ENCODE results near the gene NFS1.

The NFS1 gene

GRCh38 chr20:35653430-35653734 lies 45.8 kb downstream of the NFS1 start:
- H3K4me3 ChIP-seq: no peak overlapping the region
- H3K27ac ChIP-seq: no peak overlapping the region
- no peak for DNase-seq (ENCODE audit: low spot score)
- TF ChIP-seq CTCF (IDR thresholded peaks at IDR 0.05): no peak

- no peak for TF ChIP-seq CTCF (IDR thresholded peaks at IDR 0.05)
- no peak overlapping the region for H3K4me3 ChIP-seq
- H3K27ac ChIP-seq: no peak overlapping the region
- no peak for DNase-seq (ENCODE audit: low spot score)
These were observed 46.3 kb downstream of the NFS1 start for GRCh38 chr20:35652641-35653429.

- no peak for DNase-seq (ENCODE audit: low spot score)
- no peak overlapping the region for H3K4me3 ChIP-seq
- no peak for TF ChIP-seq CTCF (IDR thresholded peaks at IDR 0.05)
- no peak overlapping the region for H3K27ac ChIP-seq
These were observed 47.2 kb downstream of the NFS1 start for GRCh38 chr20:35651958-35652357.

- Histone ChIP-seq H3K27ac (no peak overlapping the region), H3K4me3 (no peak overlapping the region)
- no peak for DNase-seq (ENCODE audit: low spot score)
- TF ChIP-seq CTCF (IDR thresholded peaks at IDR 0.05): no peak
These were observed 48.5 kb downstream of the NFS1 start for GRCh38 chr20:35650632-35651031.

- H3K4me3 ChIP-seq: no peak overlapping the region
- TF ChIP-seq CTCF (IDR thresholded peaks at IDR 0.05): no peak
- DNase-seq (ENCODE audit: low spot score): no peak
- no peak overlapping the region for H3K27ac ChIP-seq
These were observed 50.3 kb downstream of the NFS1 start for GRCh38 chr20:35648836-35649235.

- TF ChIP-seq CTCF (IDR thresholded peaks at IDR 0.05): no peak
- Histone ChIP-seq H3K27ac (no peak overlapping the region), H3K4me3 (no peak overlapping the region)
- DNase-seq (ENCODE audit: low spot score): no peak
These were observed 54.3 kb downstream of the NFS1 start for GRCh38 chr20:35644806-35645205.

GRCh38 chr20:35643045-35643444 lies 56.1 kb downstream of the NFS1 start:
- DNase-seq (ENCODE audit: low spot score): no peak
- Histone ChIP-seq H3K4me3 (no peak overlapping the region), H3K27ac (no peak overlapping the region)
- no peak for TF ChIP-seq CTCF (IDR thresholded peaks at IDR 0.05)
